ENCODE results near the gene FSTL4. TPM values are rescaled to one million over a fixed set of nuclear protein-coding genes. Genes with fewer than 3 reads are reported as not detected.

The FSTL4 gene
- total and polyA plus RNA-seq, 2 experiments from 2014 or later = 1.4 to 2.8 TPM

GRCh38 chr5:133538718-133539117 is 73.6 kb downstream of the FSTL4 start:
- Histone ChIP-seq H3K9me2 (ENCODE audit: insufficient read depth) (no peaks in the 10 kb centered on the region), H2AFZ (no peak overlapping the region), H3K4me2 (no peak overlapping the region), H3K36me3 (ENCODE audit: insufficient read depth) (no peaks in the 10 kb centered on the region), H4K20me1 (replicated peaks; ENCODE audit: insufficient read depth) (no peaks in the 10 kb centered on the region), H3K79me2 (replicated peaks; ENCODE audit: insufficient read depth) (no peaks in the 10 kb centered on the region), H3K27ac (ENCODE audit: low read depth) (no peak overlapping the region), H3F3A (replicated peaks; ENCODE audit: low read depth) (no peaks in the 10 kb centered on the region), H3K4me1 (ENCODE audit: insufficient read depth) (peaks cover 10% of the 10 kb centered on the region; the same call in 1 of the 2 replicates), H3K4me3 (no peak overlapping the region), H3K27me3 (ENCODE audit: insufficient read depth) (no peaks in the 10 kb centered on the region)
- Mint-ChIP-seq H3K36me3 (ENCODE audit: low read depth) (no peaks in the 10 kb centered on the region), H3K27ac (no peak overlapping the region), H3K4me3 (no peak overlapping the region), H3K9me3 (no peaks in the 10 kb centered on the region), H3K4me1 (peaks cover 5% of the 10 kb centered on the region; the same call in 2 of the 3 replicates), H3K27me3 (ENCODE audit: insufficient read depth, low read depth, poor library complexity) (peaks cover 1% of the 10 kb centered on the region)
- no peak for DNase-seq (ENCODE audit: low spot score)
- ATAC-seq = no peak
- TF ChIP-seq CREB1 (CRISPR knock-in tag; IDR thresholded peaks at IDR 0.05; ENCODE audit: low read depth) (no peak), POLR2AphosphoS5 (IDR thresholded peaks at IDR 0.05; ENCODE audit: low read depth) (no peak), ZNF331 (CRISPR knock-in tag; IDR thresholded peaks at IDR 0.05; ENCODE audit: low read depth) (no peak), STAT1 (IDR thresholded peaks at IDR 0.05; ENCODE audit: unreplicated experiment) (no peak), ETS1 (IDR thresholded peaks at IDR 0.05) (no peak), CTCF (conservative IDR thresholded peaks at IDR 0.05; ENCODE audit: low read depth in 2 of 2) (no peak), JUNB (IDR thresholded peaks at IDR 0.05; ENCODE audit: unreplicated experiment) (no peak), EZH2phosphoT487 (IDR thresholded peaks at IDR 0.05; ENCODE audit: unreplicated experiment) (no peak), NANOG (IDR thresholded peaks at IDR 0.05; ENCODE audit: borderline replicate concordance) (no peak), ZNF114 (CRISPR knock-in tag; IDR thresholded peaks at IDR 0.05) (no peak), REST (IDR thresholded peaks at IDR 0.05; ENCODE audit: unreplicated experiment) (no peak), EZH2 (IDR thresholded peaks at IDR 0.05; ENCODE audit: low read depth, unreplicated experiment) (no peak)
- TF ChIP-seq, protein P1, sequence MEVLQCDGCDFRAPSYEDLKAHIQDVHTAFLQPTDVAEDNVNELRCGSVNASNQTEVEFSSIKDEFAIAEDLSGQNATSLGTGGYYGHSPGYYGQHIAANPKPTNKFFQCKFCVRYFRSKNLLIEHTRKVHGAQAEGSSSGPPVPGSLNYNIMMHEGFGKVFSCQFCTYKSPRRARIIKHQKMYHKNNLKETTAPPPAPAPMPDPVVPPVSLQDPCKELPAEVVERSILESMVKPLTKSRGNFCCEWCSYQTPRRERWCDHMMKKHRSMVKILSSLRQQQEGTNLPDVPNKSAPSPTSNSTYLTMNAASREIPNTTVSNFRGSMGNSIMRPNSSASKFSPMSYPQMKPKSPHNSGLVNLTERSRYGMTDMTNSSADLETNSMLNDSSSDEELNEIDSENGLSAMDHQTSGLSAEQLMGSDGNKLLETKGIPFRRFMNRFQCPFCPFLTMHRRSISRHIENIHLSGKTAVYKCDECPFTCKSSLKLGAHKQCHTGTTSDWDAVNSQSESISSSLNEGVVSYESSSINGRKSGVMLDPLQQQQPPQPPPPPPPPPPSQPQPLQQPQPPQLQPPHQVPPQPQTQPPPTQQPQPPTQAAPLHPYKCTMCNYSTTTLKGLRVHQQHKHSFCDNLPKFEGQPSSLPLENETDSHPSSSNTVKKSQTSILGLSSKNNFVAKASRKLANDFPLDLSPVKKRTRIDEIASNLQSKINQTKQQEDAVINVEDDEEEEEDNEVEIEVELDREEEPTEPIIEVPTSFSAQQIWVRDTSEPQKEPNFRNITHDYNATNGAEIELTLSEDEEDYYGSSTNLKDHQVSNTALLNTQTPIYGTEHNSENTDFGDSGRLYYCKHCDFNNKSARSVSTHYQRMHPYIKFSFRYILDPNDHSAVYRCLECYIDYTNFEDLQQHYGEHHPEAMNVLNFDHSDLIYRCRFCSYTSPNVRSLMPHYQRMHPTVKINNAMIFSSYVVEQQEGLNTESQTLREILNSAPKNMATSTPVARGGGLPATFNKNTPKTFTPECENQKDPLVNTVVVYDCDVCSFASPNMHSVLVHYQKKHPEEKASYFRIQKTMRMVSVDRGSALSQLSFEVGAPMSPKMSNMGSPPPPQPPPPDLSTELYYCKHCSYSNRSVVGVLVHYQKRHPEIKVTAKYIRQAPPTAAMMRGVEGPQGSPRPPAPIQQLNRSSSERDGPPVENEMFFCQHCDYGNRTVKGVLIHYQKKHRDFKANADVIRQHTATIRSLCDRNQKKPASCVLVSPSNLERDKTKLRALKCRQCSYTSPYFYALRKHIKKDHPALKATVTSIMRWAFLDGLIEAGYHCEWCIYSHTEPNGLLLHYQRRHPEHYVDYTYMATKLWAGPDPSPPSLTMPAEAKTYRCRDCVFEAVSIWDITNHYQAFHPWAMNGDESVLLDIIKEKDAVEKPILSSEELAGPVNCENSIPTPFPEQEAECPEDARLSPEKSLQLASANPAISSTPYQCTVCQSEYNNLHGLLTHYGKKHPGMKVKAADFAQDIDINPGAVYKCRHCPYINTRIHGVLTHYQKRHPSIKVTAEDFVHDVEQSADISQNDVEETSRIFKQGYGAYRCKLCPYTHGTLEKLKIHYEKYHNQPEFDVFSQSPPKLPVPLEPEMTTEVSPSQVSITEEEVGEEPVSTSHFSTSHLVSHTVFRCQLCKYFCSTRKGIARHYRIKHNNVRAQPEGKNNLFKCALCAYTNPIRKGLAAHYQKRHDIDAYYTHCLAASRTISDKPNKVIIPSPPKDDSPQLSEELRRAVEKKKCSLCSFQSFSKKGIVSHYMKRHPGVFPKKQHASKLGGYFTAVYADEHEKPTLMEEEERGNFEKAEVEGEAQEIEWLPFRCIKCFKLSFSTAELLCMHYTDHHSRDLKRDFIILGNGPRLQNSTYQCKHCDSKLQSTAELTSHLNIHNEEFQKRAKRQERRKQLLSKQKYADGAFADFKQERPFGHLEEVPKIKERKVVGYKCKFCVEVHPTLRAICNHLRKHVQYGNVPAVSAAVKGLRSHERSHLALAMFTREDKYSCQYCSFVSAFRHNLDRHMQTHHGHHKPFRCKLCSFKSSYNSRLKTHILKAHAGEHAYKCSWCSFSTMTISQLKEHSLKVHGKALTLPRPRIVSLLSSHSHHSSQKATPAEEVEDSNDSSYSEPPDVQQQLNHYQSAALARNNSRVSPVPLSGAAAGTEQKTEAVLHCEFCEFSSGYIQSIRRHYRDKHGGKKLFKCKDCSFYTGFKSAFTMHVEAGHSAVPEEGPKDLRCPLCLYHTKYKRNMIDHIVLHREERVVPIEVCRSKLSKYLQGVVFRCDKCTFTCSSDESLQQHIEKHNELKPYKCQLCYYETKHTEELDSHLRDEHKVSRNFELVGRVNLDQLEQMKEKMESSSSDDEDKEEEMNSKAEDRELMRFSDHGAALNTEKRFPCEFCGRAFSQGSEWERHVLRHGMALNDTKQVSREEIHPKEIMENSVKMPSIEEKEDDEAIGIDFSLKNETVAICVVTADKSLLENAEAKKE (CRISPR knock-in tag; IDR thresholded peaks at IDR 0.05) = no peak
